ENCODE measurements around the gene CNGB1.
"Not testable (repeated sequence)": the region's sequence is repeated elsewhere in the genome, so short reads cannot be mapped to it uniquely, and the experiment has no call there.

CNGB1 gene

DNA sequence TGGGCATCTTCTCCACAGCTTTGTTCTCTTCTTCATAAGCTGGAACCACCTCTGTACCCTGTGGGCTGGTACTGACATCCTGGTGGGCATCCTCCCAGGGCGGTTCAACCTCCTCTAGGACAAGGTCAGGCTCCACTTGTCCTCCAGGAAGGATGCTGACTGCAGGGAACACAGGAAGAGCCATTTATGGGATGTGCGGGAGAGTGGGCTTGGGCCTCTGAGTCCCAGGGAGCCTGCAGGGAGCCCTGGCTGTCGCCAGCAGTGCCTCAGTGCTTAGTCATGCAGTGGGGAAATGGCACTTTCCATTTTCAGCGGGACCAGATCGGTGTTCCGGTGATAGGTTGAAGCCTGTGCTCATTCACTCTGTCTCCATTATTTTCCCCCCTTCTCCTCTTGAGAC, 20.5 kb downstream of the CNGB1 start:
- DNase-seq: no peak

DNA sequence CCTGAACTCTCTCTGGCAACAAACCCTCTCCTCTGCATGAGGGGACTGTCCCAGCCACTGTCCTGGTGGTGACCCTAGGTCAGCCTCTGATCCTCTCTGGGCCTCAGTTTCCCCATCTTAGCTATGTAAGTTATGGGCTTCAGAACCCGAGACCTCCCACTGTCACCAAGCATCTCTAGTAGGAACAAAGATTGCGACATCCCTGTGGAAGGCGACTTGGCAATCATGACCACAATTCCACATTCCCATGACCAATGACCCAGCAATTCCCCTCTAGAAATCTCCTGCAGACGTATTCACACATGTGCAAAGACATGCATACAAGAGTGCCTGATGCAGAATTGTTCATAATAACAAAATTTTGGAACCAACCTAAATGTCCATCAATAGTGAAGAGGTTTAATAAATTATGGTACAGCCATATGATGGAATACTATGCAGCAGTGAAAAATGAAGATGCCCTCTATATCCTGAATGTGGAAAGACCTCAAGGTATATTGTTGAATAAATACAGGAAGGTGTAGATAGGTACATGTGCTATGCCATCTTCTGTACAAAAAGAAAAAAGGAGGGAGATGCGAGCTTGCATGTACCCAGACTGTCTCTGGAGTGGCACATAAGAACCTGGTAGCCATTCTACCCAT, 21.2 kb downstream of the CNGB1 start:
- no peak for DNase-seq

DNA sequence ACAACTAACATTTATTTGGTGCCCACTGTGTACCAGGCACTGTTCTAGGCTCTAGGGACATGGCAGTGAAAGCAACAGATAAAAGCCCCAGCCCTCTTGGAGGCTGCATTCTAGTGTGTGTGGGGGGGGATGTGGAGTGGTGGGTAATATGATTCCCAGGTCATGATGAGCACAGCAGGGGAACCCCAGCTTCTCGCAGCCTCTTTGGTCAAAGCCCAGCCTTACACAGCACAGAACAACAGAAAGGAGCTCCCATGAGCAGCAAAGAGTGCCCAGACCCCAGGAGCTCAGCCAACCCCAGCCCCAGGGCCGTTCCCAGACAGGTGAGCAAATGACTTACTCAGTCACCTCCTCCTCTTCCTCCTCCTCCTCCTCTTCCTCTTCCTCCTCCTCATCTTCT, 21.9 kb downstream of the CNGB1 start:
- DNase-seq: no peak

DNA sequence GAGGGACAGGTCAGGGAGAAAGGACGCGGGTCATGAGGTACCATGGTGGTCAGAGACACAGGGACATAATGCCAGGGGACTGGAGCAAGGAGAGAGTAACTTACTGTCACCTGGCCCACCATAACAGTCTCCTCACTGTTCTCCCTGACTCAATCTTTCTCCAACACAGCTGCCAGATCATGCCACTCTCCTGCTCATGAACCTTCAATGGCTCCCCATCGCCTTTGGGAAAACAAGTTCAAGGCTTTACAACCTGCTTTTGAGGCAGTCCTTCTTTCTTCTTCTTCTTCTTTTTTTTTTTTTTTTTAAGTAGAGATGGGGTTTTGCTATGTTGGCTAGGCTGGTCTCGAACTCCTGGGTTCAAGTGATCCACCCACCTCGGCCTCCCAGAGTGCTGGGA, 22.9 kb downstream of the CNGB1 start:
- no peak for DNase-seq

DNA sequence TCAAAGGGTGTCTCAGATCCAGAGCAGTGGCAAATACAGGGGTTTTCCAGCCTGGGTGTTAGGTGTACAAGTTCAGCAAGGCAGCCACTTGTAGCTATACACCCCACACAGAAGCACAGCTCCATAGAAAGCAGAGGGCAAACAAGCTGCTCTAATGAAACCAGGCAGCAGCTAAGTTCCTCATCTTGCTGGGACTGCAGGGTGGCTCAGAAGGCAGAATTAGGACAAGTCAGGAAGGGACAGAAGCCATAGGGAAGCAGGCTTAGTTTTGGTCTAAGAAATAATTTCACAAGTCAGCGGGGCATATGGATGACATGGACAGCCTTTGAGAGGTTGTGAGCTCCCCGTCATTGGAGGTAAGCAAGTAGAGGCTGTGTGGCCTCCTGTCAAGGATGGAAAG, 23.7 kb downstream of the CNGB1 start:
- no peak for DNase-seq

DNA sequence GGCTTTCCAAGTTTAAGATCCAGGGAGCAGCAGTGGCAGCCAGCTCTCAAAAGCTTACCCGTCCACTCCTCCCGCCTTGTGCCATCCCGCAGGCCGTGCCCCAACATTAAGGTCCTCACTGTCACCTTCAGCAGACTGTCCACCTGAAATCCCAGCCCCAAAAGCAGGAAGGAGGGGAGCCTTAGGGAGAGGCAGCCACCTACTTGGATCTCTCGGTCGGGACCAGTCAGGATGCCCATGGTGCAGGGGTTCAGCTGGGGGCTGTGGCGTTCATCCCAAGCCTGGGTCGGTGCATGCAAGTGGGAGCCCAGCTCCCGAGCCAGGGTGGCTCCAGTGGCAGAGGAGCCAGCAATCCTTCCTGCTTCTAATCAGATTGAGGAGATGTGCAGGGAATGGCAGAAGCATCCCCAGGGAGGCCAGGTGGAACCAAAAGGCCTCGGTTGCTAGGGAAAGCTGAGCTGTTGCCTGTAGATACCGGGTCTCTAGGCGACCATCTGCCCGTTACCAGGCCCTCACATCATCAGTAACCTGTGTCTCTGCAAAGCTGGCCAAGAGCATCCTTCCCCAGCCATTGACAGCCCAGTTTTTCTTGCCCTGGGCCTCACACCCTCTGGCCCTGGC, 24.6 kb downstream of the CNGB1 start:
- no peak for DNase-seq

DNA sequence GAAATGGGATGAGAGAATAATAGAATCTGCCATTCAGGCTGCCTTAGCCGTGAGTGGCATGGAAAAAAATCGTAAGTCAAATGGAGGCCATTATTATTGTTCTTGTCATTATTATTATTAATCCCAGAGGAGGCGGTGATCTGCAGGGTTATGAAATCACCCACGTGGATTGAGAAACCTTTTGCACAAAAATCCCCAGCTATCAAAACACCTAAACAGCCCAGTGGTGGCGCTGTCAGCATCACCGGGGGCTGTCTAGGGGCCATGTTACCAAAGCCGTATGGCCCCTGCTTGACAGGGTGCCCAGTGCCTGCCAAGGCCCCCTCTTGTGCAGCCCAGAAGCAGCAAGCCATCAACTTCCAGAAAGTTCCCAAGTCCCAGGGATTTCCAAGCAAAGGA, 25.2 kb downstream of the CNGB1 start:
- DNase-seq: no peak

DNA sequence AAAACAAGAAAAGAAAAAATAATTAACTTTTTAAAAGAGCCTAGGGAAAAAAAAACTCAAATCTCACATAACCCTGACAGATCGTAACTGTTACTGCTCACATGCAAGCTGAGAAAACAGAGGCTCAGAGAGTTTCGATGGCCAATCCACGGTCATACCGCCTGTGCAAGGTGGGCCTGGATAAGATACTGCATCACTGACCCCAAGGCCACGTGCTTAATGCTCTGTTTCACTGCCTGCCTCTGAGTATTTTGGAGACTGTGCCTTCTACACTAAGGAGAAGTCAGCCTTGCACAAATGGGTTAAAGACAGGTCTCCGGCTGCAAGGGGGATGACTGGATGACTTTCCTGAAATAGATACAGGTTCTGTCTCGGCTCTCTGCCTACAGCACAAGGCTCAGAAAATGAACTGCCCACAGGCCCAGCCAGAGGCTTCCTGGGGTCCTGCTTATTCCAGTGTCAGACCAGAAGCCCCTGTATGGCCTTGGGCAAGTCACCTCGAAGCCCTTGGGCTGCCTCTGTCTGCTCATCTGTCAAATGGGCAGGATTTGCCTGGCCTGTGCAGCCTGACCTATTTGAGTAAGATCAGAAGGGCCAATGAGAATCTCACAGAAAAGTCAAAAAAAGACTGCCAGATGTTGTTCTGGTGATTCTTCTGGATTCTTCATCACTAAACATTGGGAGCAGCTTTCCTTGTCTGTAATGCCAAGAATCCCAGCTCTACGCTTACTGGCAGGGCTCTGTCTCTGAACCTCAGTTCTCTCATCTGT, 25.8 kb downstream of the CNGB1 start:
- no peak for DNase-seq

DNA sequence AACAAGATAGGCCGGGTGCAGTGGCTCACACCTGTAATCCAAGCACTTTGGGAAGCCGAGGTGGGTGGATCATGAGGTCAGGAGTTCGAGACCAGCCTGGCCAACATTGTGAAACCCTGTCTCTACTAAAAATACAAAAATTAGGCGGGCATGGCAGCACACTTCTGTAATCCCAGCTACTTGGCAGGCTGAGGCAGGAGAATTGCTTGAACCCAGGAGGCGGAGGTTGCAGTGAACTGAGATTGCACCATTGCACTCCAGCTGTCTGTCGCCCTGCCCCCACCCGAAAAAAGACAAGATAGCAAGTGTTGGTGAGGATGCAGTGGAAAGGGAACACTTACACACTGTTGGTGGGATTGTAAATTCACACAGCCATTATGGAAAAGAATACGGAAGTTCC, 27.5 kb downstream of the CNGB1 start:
- not testable (repeated sequence) for DNase-seq

DNA sequence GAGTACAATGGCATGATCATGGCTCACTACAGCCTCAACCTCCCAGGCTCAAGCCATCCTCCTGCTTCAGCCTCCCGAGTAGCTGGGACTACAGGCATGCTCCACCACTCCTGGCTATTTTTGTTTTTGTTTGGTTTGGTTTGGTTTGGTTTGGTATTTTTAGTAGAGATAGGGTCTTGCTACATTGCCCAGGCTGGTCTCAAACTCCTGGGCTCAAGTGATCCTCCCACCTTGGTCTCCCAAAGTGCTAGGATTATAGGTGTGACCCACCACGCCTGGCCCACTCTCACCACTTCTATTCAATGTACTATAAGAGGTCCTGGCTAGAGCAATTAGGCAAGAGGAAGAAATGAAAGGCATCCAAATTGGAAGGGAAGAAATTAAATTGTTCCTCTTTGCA, 29.0 kb downstream of the CNGB1 start:
- not testable (repeated sequence) for DNase-seq

DNA sequence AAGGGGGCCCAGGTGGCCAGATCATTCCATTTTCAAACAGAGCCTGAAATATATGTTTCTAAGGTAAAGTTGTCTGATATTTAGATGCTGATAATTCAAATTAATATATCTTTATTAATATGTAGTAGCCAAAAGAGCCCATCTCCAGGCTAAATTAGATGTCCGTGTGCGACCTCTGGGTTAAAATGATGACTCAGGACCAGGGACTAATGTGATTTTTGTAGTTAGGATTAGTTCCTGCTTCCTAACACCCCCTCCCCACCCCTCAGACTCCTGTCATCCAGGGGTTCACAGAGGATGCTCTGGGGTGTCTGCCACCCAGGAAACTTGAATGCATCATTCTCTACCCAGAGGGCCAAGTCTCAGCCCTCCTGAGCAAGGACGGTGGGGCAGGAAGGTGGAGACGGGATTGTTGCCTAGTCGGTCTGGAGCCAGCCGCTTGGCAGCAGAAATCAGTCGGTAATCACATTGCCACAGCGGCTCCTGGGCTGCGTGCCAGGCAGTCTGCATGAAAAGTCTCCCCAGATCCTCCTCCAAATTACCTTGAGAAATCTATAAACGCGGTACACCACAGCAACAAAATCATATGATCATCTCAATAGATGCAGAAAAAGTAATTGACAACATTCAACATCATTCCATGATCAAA, 29.8 kb downstream of the CNGB1 start:
- DNase-seq: no peak

DNA sequence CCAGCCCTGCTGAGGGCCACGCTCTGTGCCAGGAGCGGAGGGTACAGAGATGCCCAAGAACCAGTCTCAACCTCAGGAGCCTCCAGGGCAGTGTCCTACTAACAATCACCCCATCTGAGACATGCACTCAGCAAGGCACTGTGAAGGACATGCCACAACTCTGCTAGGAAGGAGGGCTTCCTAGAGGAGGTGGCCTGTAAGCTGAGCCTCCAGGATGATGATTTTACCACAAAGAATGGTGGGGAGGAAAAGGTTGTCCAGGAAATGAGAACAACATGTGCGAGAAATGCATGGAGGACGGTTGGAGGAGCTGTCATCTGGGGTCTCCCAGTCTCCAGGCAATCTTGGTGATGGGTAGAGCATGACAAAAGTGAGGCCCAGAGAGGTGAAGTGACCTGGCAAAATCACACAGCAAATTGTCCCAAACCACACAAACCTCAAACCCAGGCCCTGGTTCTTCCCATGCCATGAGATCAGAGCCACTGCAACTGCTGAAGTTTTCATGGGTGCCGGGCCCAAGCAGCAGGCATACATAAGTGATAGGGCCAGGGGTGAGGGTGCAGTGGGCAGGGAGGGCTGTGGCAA, 30.5 kb downstream of the CNGB1 start:
- DNase-seq: no peak

DNA sequence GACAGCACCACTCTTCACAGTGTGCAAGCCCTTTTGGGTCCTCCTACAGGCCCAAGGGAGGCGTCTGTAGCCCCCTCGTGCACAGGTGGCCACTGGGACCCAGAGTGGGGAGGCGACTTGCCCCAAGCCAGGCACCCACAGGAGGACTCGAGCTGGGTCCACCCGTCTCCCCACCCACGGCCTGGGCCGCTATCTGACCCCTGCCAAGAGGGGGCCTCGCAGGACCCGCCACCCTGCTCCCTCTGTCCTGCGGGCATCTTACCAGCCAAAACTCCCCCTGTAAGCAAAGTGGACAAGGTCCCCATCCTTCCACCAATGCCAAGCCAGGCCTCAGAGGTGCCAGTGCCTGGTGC, 31.1 kb downstream of the CNGB1 start:
- no peak for DNase-seq

DNA sequence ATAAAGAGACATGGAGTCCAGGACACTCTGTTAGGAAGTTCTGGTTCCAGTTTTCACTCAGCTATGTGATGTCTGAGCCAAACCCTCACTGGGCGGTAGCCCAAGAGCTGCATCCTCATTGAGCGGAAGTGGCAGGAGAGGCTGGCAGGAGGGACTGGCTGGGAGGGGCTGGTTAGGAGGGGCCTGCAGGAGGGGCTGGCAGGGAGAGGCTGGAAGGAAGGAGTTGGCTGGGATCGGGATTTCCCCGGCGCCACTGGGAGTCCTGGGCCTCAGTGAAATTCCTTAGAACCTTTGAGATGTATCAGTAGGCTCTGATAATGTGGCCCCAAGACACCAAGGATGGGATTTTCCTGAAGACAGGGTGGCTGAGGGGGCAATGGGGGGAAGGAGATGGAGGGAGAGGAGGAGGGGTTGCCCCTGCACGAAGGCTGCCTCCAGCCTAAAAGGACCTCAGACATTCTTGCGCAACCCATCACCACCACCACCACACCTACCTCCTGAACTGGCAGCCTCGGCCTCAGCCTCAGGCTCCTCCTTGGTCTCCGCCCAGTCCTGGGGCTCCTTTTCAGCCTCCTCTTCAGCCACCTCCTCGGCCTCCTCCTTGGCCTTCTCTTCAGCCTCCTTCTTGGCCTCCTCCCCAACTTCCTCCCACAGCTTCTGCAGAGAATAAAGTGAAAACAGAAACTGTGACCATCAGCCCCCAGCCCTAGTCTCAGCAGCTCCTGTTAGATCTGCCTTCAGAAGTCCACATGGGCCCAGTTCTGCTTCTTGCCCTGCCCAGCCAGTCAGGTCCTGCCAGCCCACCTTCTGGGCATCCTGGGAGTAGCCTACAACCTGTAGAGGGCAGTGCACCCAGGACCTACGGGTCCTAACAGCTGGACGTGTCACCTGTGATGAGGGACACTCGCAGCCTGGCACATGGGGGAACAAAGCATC, 31.7 kb downstream of the CNGB1 start:
- no peak for DNase-seq

DNA sequence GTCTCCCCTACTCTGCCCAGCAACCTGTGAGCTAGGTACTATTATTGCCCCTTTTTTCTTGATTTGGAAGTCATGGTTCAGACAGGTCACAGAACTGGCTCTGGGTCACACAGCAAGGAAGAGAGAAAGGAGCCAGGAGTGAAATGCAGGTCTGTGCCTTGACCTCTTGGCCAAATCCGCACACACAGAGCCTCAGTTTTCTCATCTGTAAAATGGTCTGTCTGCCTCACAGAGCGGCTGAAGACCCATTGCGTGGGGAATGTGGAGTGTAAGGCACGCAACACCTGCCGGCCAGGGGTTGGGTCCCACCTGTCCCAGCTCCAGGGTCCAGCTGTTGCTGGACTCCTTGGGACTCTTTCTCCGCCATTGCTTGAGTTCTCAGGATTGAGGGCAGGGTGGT, 32.4 kb downstream of the CNGB1 start:
- no peak for DNase-seq

DNA sequence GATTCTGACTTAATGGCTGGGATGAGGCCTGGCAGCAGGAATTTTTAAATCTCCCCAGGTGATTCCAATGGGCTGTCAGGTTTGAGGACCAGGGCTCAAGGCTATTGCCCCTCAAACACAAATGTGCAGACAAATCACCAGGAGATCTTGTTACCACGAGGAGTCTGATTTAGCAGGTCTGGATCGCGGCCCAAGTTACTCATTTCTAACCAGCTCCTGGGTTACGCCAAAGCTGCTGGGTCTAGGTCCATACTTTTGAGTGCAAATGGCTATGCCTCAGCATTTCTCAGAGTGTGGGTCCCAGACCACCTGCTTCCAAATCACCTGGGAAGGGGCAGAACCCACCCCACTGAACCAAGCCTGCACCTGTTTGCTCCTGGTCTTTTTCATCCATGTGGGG, 33.1 kb downstream of the CNGB1 start:
- no peak for DNase-seq

DNA sequence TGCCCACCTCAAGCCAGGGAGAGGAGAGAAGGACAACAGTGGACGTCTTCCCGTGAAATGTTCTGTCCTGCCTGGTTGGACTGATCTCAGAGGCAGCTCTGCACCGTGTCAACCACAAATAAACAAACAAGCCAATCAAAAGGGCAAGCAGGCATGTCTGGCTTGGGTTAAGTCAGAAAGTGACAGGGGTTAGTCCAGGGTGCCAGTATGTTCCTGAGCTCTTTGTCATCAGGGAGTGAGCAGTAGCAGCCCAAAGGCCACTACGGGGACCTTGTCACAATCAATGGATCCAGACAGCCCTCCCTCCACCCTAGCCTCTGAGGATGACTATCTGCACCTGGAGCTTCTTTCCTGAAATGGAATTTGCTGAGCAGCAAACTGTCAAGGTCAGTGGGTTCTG, 35.0 kb downstream of the CNGB1 start:
- DNase-seq: no peak

DNA sequence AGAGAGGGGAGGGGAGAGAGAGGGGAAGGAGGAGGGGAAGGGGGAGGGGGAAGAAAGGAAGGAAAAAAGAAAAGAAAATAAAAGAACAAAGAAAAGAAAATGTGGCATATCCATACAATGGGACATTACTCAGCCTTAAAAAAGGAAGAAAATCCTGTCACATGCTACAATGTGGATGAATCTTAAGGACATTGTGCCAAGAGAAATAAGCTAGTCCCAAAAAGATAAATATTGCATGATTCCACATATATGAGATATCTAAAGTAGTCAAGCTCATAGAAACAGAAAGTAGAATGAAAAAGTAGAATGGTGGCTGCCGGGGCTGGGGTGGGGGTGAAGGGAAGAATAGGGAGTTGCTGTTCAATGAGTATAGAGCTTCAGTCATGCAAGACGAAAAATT, 40.4 kb downstream of the CNGB1 start:
- no peak for DNase-seq

DNA sequence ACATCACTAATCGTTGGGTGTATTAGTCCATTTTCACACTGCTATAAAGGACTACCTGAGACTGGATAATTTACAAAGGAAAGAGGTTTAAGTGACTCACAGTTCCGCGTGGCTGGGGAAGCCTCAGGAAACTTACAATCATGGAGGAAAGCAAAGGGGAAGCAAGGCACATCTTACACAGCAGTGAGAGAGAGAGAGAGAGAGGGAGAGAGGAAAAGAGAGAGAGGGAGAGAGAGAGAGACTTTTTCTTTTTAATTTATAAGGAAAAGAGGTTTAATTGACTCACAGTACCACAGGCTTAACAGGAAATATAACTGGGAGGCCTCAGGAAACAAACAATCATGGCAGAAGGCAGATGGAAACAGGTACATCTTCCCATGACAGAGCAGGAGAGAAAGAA, 41.7 kb downstream of the CNGB1 start:
- DNase-seq: no peak

DNA sequence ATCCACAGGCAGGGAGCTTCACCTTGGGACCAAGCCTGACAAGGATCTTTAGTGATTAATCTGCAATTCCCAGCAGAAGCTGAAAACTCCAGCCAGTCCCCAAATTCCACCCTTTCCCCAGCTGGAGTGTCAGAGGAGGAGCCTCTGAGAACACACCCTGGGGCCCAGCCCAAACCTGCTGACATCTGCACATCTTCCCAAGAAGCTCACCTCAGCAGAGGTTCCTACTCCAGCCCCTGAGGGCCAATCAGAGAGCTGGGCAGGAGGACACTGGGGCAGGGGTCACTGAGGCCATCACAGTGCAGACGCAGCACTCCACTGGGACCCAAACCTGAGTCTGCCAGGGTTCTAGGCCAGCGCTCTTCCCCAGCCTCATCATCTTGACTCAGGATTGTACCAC, 44.9 kb downstream of the CNGB1 start:
- DNase-seq: no peak

DNA sequence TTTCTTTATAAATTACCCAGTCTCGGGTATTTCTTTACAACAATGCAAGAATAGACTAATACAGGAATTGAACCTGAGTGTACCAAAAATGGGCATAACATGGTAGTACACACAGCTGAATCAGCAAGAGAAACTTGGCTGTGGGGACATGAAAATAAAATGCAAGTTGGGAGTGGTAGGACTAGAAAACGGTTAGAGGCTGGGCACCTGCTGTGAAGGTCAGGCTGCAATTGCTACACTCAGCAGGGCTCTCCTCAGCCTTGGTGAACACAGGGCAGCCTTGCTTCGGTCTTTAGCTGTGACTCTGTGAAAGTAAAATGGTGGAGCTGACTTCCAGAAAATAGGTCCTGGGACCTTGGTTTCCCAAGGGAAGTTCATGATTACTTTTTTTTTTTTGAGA, 45.6 kb downstream of the CNGB1 start:
- DNase-seq: no peak

DNA sequence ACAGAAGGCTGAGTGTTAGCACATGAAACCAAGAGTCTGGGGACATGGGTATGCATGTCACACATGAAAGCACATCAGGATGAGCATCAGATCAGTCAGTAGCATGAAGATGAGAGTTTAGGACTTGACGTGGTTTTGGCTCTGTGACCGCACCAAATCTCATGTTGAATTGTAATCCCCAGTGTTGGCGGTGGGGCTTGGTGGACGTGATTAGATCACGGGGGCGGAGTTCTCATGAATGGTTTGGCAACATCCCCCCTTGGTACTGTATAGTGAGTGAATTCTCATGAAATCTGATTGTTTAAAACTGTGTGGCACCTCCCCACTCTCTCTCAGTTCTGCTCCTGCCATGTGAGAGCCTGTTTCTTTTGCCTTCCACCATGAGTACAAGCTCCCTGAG, 46.4 kb downstream of the CNGB1 start:
- no peak for DNase-seq

DNA sequence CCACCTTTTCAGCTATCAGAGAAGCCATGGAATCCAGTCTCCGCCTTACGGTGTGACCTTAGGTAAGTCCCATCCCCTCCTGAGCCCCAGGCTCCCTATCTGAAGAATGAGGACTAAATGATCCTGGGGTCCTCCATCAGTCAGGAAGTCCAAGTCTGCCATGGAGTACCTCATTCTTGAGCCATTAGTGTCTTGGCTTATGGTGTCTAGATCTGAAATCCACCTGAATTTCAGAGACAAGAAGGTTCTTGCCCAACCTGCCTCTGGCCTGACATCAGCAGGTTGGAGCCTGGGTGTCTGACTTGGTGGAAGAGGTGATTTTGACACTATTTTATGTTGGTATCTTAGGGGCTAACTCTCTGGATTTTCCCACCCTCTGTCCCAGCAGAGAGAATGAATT, 47.1 kb downstream of the CNGB1 start:
- no peak for DNase-seq

All from activated CD4-positive, alpha-beta T cell treated with anti-CD3 and anti-CD28 coated beads, Interleukin-2, amount 50 U/mL, for 1 hour (primary cell).